Caco-2 (cell line): Measurements from ENCODE around the gene DCTN4. TPM values are rescaled to one million over a fixed set of nuclear protein-coding genes. Genes with fewer than 3 reads are reported as not detected.

Experiments used
- BruUV-seq: library from RNA; stranded (reverse); fragments of 400-500 nt; replicated peaks from 2 replicates; lab custom pipeline; 2021; lab: Mats Ljungman, UMichigan
- CTCF ChIA-PET: fragments of 300-600 bp; sonication (Branson Sonifier 250); formaldehyde crosslinking; loops from one replicate; lab custom pipeline; 2022; ENCODE audit warnings: antibody characterized with exemption; lab: Charles Lee
- POLR2A ChIA-PET: fragments of 300-600 bp; sonication (Branson Sonifier 250); formaldehyde crosslinking; loops from one replicate; lab custom pipeline; 2022; ENCODE audit warnings: antibody characterized with exemption; lab: Charles Lee
- DNase-seq, 2 experiments: peaks; one replicate each; pipeline versions ENCODE4 v3.0.0 to v3.0.0-alpha.2; 2020 to 2022
- H3K27me3 ChIP-seq: replicated peaks from 2 replicates; pipeline ENCODE4 v1.6.0; 2011; ENCODE audit warnings: low read length; ENCODE audit not compliant: control insufficient read depth, insufficient read depth
- H3K36me3 ChIP-seq: 2 replicates; pipeline ENCODE4 v1.5.1; 2011; ENCODE audit warnings: low read length; ENCODE audit not compliant: control insufficient read depth, insufficient read depth
- H3K4me1 ChIP-seq: fragments of 250-450 bp; sonication (Bioruptor Pico); 2 replicates; pipeline ENCODE4 v1.5.1; 2020; ENCODE audit warnings: mild to moderate bottlenecking
- H3K4me3 ChIP-seq: 2 replicates; pipeline ENCODE4 v1.5.1; 2011; ENCODE audit warnings: low read depth, mild to moderate bottlenecking, control low read depth, low read length
- H3K9me3 ChIP-seq: fragments of 250-450 bp; sonication (Bioruptor Pico); 2 replicates; pipeline ENCODE4 v1.5.1; 2020; ENCODE audit warnings: mild to moderate bottlenecking, moderate library complexity
- H3K27ac Mint-ChIP-seq: one replicate; pipeline ENCODE4 v1.8.0; 2022; ENCODE audit warnings: mixed read lengths; ENCODE audit not compliant: unreplicated experiment
- H3K27me3 Mint-ChIP-seq: one replicate; pipeline ENCODE4 v1.8.0; 2022; ENCODE audit warnings: mixed read lengths; ENCODE audit not compliant: insufficient read depth, unreplicated experiment
- H3K36me3 Mint-ChIP-seq: one replicate; pipeline ENCODE4 v1.8.0; 2022; ENCODE audit warnings: mild to moderate bottlenecking, mixed read lengths; ENCODE audit not compliant: insufficient read depth, unreplicated experiment
- H3K4me1 Mint-ChIP-seq: one replicate; pipeline ENCODE4 v1.8.0; 2022; ENCODE audit warnings: low read depth, mixed read lengths; ENCODE audit not compliant: unreplicated experiment
- H3K4me3 Mint-ChIP-seq: one replicate; pipeline ENCODE4 v1.8.0; 2022; ENCODE audit warnings: mild to moderate bottlenecking, moderate library complexity, mixed read lengths; ENCODE audit not compliant: unreplicated experiment
- H3K9me3 Mint-ChIP-seq: one replicate; pipeline ENCODE4 v1.8.0; 2022; ENCODE audit warnings: mixed read lengths; ENCODE audit not compliant: unreplicated experiment
- CTCF ChIP-seq, 2 experiments: fragments of 200-600 bp in 1 of 2; IDR thresholded peaks; 1 replicate in 1 of 2; 2 replicates in 1 of 2; pipeline versions ENCODE4 v1.5.1 to v1.8.0; 2011 to 2022; ENCODE audit warnings: antibody characterized with exemption in 1 of 2, control low read depth in 1 of 2, inconsistent platforms in 1 of 2, low read depth in 1 of 2, low read length in 1 of 2, mild to moderate bottlenecking in 1 of 2, moderate library complexity in 1 of 2; ENCODE audit not compliant: insufficient read depth in 1 of 2, severe bottlenecking in 1 of 2, unreplicated experiment in 1 of 2
- intact Hi-C: fragments of 100-400 bp; cut with micrococcal nuclease; formaldehyde crosslinking; loops from one replicate; pipeline ENCODE4 v1.10.0; 2022; ENCODE audit not compliant: unreplicated experiment
- total RNA-seq: library from RNA; stranded (reverse); gene quantifications from 2 replicates; pipeline ENCODE4 v1.2.3, GENCODE V29; 2022

DCTN4 gene
- total RNA-seq, 1 experiment from 2014 or later: 62.2 TPM

DNA sequence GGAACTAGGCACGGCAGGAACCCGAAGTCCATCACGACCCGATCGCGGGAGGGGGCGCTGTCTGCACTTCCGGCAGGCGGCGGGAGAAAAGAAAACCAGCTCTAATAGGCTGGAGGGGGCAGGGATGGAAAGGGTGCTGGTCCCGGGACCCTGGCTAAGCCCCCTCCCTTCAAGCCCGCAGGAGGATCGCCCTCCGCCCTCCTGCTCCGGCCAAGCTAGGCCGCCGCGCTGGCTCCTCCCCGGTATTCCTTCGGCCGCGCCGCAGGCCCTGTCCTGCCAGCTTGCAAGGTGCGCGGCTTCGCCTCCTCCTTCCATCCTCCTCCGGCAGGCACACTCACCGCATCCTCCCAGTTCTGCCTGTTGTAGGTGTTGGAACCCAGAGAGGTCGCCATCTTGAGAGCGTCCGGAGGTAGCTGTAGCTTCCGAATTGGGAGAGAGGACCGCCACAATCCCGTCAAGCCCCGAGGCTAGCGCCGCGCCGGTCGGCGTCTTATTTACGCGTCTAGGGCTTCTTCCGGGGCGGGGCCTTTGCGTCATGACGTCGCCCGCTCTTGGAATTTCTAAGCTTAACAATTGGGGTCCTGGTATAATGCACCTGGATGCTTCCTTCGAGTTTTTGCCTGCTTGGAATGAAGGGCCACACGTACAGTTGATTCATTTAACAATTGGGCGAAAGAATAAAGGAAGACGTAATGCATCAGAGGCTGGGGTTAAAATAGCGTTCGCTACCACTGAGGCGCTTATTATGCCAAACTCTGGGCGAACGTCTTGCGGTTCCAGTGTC, 58.0 kb downstream of the DCTN4 start, which contains the start of gene RBM22:
RBM22 (minus strand) TSS at position 469 of the 784 bp plus-strand sequence; CDS start at position 392, 77 bp downstream.
- DNase-seq: peak; percentile 91 to 93
- CTCF ChIA-PET: interaction anchor here (0.6 to 2.6 kb wide), 13 partner anchors 13 to 552 kb away, joined by 3 to 18 read pairs (median 4); partner anchors contain the start of genes DCTN4, GM2A, SMIM3 and SYNPO
- Mint-ChIP-seq H3K36me3 (peaks cover 29% of the 10 kb centered on the region), H3K4me1 (no peaks in the 10 kb centered on the region), H3K4me3 (no peak within 1 kb of the TSS), H3K27me3 (no peaks in the 10 kb centered on the region), H3K27ac (no peak within 1 kb of the TSS), H3K9me3 (no peaks in the 10 kb centered on the region)
- H3K36me3 ChIP-seq: peaks cover 3% of the 10 kb centered on the region
- peak; percentile 57 to 72 for TF ChIP-seq CTCF (IDR thresholded peaks at IDR 0.05; ENCODE audit: insufficient read depth in 1 of 2, low read depth in 1 of 2, low read length in 1 of 2, severe bottlenecking in 1 of 2, unreplicated experiment in 1 of 2)
- no peaks in the 10 kb centered on the region for H3K4me1 ChIP-seq
- H3K27me3 ChIP-seq: no peaks in the 10 kb centered on the region
- POLR2A ChIA-PET: interaction anchor here (0.6 to 1.7 kb wide), 12 partner anchors 17 to 141 kb away, joined by 3 to 15 read pairs (median 4); partner anchors contain the start of genes DCTN4 and SMIM3
- peak within 1 kb of the TSS; percentile 98 for H3K4me3 ChIP-seq
- intact Hi-C loops: loop anchor here (1.0 to 10.0 kb wide), 5 partner anchors 63 to 246 kb away; partner anchors contain the start of gene IRGM
- no peaks in the 10 kb centered on the region for H3K9me3 ChIP-seq
- BruUV-seq: no TSS peak

DNA sequence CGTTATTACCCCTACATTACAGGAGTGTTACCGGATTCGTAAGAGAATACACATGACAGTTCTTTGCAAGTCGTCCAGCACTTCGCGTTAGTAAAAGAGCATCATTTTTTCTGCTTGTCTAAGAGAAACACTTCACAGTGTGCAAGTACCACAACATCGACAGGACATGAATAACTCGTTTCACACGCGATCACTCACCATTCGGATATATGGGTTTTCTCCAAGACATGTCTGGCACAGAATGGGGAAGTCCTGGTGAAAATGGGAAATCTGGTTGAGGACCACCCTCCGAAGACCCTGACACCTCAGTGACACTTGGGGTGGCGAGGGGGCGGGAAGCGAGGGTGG, 58.6 kb downstream of the DCTN4 start:
- Mint-ChIP-seq H3K4me1 (no peaks in the 10 kb centered on the region), H3K27ac (no peak overlapping the region), H3K27me3 (no peaks in the 10 kb centered on the region), H3K9me3 (no peaks in the 10 kb centered on the region), H3K4me3 (no peak overlapping the region), H3K36me3 (peaks cover 34% of the 10 kb centered on the region)
- Histone ChIP-seq H3K27me3 (no peaks in the 10 kb centered on the region), H3K4me1 (no peaks in the 10 kb centered on the region), H3K4me3 (peak overlapping the region; percentile 98), H3K9me3 (no peaks in the 10 kb centered on the region), H3K36me3 (peaks cover 3% of the 10 kb centered on the region)
- ChIA-PET CTCF (interaction anchor here (0.6 to 2.6 kb wide), 9 partner anchors 14 to 250 kb away, joined by 3 to 18 read pairs (median 4); partner anchors contain the start of genes DCTN4 and SMIM3), POLR2A (interaction anchor here (0.6 to 1.7 kb wide), 9 partner anchors 17 to 140 kb away, joined by 3 to 15 read pairs (median 5); partner anchors contain the start of gene DCTN4)
- intact Hi-C loops: loop anchor here (1.0 to 10.0 kb wide), 3 partner anchors 139 to 245 kb away; partner anchors contain the start of gene IRGM
- no peak for TF ChIP-seq CTCF (IDR thresholded peaks at IDR 0.05; ENCODE audit: insufficient read depth in 1 of 2, low read depth in 1 of 2, low read length in 1 of 2, severe bottlenecking in 1 of 2, unreplicated experiment in 1 of 2)
- no TSS peak for BruUV-seq
- no peak for DNase-seq

GRCh38 chr5:150694612-150695011, 64.2 kb downstream of the DCTN4 start:
- Mint-ChIP-seq H3K27ac (no peak overlapping the region), H3K4me3 (no peak overlapping the region), H3K4me1 (no peaks in the 10 kb centered on the region), H3K9me3 (no peaks in the 10 kb centered on the region), H3K36me3 (peaks cover 75% of the 10 kb centered on the region), H3K27me3 (no peaks in the 10 kb centered on the region)
- no peaks in the 10 kb centered on the region for H3K4me1 ChIP-seq
- H3K27me3 ChIP-seq: no peaks in the 10 kb centered on the region
- ChIA-PET POLR2A (no interaction called here), CTCF (no interaction called here)
- intact Hi-C loops: no loop called here
- no peak overlapping the region for H3K4me3 ChIP-seq
- no peak for TF ChIP-seq CTCF (IDR thresholded peaks at IDR 0.05; ENCODE audit: insufficient read depth in 1 of 2, low read depth in 1 of 2, low read length in 1 of 2, severe bottlenecking in 1 of 2, unreplicated experiment in 1 of 2)
- BruUV-seq: no TSS peak
- H3K9me3 ChIP-seq: no peaks in the 10 kb centered on the region
- DNase-seq: no peak
- peaks cover 8% of the 10 kb centered on the region for H3K36me3 ChIP-seq
